ENCODE data around the gene DMKN. TPM values are rescaled to one million over a fixed set of nuclear protein-coding genes. Genes with fewer than 3 reads are reported as not detected.

The DMKN gene
- total and polyA plus RNA-seq, 2 of the 8 experiments (the other 6 are each of a cell fraction or from before 2014, with no cell fraction given), result 290 to 330 TPM

DNA sequence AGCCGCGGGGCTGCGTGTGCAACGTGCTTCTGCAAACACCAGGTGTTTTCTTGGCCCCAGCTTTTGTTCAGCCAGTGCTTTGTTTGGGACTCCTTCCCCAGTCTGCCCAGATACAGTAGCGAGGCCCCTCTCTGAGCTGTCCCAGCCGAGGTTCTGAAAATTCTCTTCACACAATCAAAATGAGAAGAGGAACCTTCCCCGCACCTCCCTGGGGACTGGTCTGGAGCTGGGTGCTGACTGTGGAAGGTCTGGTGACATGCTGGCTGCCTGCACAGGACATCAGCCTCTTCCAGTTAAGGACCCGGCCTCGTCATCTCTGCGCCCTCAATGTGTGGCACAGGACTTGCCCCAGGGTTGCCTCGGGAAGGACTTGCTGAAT, 45.8 kb upstream of the DMKN start:
- no peak overlapping the region for H3K4ac ChIP-seq (replicated peaks; ENCODE audit: insufficient read length, low read depth, low read length)
- no peak overlapping the region for H3K18ac ChIP-seq (ENCODE audit: extremely low read depth, low read length)
- no peak overlapping the region for H4K91ac ChIP-seq (replicated peaks; ENCODE audit: insufficient read length, low read length)
- no peak overlapping the region for H3K9ac ChIP-seq (replicated peaks in 1 of 4; ENCODE audit: extremely low read depth in 1 of 4, low read depth in 3 of 4, low read length in 3 of 4)
- H4K5ac ChIP-seq (ENCODE audit: insufficient read length, low read depth, low read length), result no peak overlapping the region
- no peak overlapping the region for H4K8ac ChIP-seq (ENCODE audit: extremely low read depth, insufficient read depth, low read length)
- H3K79me2 ChIP-seq (ENCODE audit: control insufficient read depth in 1 of 2, insufficient read depth in 2 of 2, low read length in 2 of 2), result no peaks in the 10 kb centered on the region
- no peak overlapping the region for H3K27ac ChIP-seq (ENCODE audit: low read depth, low read length)
- H3K79me1 ChIP-seq (ENCODE audit: low read depth, low read length), result no peaks in the 10 kb centered on the region
- ChIA-PET CTCF (ENCODE audit: partially characterized antibody) (interaction anchor here (1.2 to 7.7 kb wide), 6 partner anchors 10 to 279 kb away, joined by 3 to 90 read pairs (median 5); partner anchors contain the start of genes HAUS5 and PMIS2), POLR2A (ENCODE audit: partially characterized antibody) (interaction anchor here (1.0 to 1.4 kb wide), 2 partner anchors 17 to 62 kb away, joined by 3 read pairs; no protein-coding TSS in a partner anchor)
- no peak overlapping the region for H3K56ac ChIP-seq (replicated peaks; ENCODE audit: insufficient read length, low read depth, low read length)
- H3K27me3 ChIP-seq (replicated peaks in 1 of 4; ENCODE audit: control insufficient read depth in 3 of 4, extremely low read depth in 1 of 4, insufficient read depth in 3 of 4, low read length in 3 of 4), result peaks cover 0 to 16% (median 12%) of the 10 kb centered on the region in 4 experiments; a peak in 5 of 7 replicates
- no peak overlapping the region for H2AK5ac ChIP-seq (ENCODE audit: low read depth, low read length)
- no peaks in the 10 kb centered on the region; a peak in 1 of 4 replicates for H3K9me3 ChIP-seq (ENCODE audit: insufficient read depth in 2 of 2, low read depth in 1 of 2, low read length in 1 of 2)
- H2AFZ ChIP-seq (ENCODE audit: low read length), result no peak overlapping the region
- H3K36me3 ChIP-seq (ENCODE audit: control insufficient read depth in 2 of 4, insufficient read depth in 4 of 4, low read length in 3 of 4), result no peaks in the 10 kb centered on the region
- DNase-seq (ENCODE audit: low read depth in 1 of 2, low spot score in 2 of 2) (no peak), FAIRE-seq (no peak)
- no peak overlapping the region; a peak in 1 of 4 replicates for H3K4me2 ChIP-seq (ENCODE audit: insufficient read depth in 1 of 2, low read depth in 2 of 2, low read length in 2 of 2)
- H3K4me1 ChIP-seq (replicated peaks in 1 of 4; ENCODE audit: control insufficient read depth in 3 of 4, insufficient read depth in 4 of 4, low read length in 3 of 4), result peaks cover 0 to 6% (median 4%) of the 10 kb centered on the region in 4 experiments; a peak in 3 of 7 replicates
- H2BK5ac ChIP-seq (ENCODE audit: low read depth, low read length), result no peak overlapping the region
- no peak overlapping the region for H2BK20ac ChIP-seq (ENCODE audit: low read length)
- H2BK15ac ChIP-seq (ENCODE audit: low read length), result no peak overlapping the region
- H2BK120ac ChIP-seq (replicated peaks; ENCODE audit: low read depth, low read length), result no peak overlapping the region
- 89% methylated on average over 11 of the region's 11 CpGs; no CpG with 5 or more reads in 1 of the 2 experiments for WGBS, 2 experiments (ENCODE audit: extremely low coverage in 1 of 2, insufficient coverage in 1 of 2, insufficient read length in 1 of 2, insufficient replicate concordance in 2 of 2, low coverage in 1 of 2, low lambda C conversion rate in 2 of 2, missing lambda C conversion rate in 1 of 2)
- H2BK12ac ChIP-seq (ENCODE audit: low read depth, low read length), result no peak overlapping the region
- H4K20me1 ChIP-seq (replicated peaks in 1 of 2; ENCODE audit: control insufficient read depth in 1 of 2, insufficient read depth in 2 of 2, low read length in 2 of 2), result peaks cover 7 to 8% of the 10 kb centered on the region in 2 experiments
- no peak overlapping the region; a peak in 2 of 8 replicates for H3K4me3 ChIP-seq (ENCODE audit: extremely low read depth in 1 of 4, insufficient read depth in 2 of 4, low read depth in 3 of 4, low read length in 4 of 4)
- no peak overlapping the region for H3K23ac ChIP-seq (ENCODE audit: insufficient read length)
- no peak overlapping the region for H3K14ac ChIP-seq (ENCODE audit: insufficient read length)
- peaks cover 4% of the 10 kb centered on the region; the same call in 1 of the 2 replicates for H3K23me2 ChIP-seq (ENCODE audit: low read depth, low read length)
- no peak for TF ChIP-seq KDM4A (IDR thresholded peaks at IDR 0.05; ENCODE audit: low read depth, low read length, severe bottlenecking)
- TF ChIP-seq SP4 (IDR thresholded peaks at IDR 0.05; ENCODE audit: low read length), result no peak
- TF ChIP-seq ZNF274 (IDR thresholded peaks at IDR 0.05; ENCODE audit: borderline replicate concordance, extremely low read depth, low read length), result no peak
- no peak for TF ChIP-seq PHF8 (conservative IDR thresholded peaks at IDR 0.05; ENCODE audit: low read depth, low read length)
- TF ChIP-seq JUND (IDR thresholded peaks at IDR 0.05; ENCODE audit: low read length), result no peak
- TF ChIP-seq, protein P1, sequence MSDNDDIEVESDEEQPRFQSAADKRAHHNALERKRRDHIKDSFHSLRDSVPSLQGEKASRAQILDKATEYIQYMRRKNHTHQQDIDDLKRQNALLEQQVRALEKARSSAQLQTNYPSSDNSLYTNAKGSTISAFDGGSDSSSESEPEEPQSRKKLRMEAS (IDR thresholded peaks at IDR 0.05), result no peak
- no peak for TF ChIP-seq NANOG (IDR thresholded peaks at IDR 0.05; ENCODE audit: insufficient read depth, low read depth, low read length, poor library complexity, severe bottlenecking)
- TF ChIP-seq HDAC2 (IDR thresholded peaks at IDR 0.05; ENCODE audit: borderline replicate concordance in 1 of 2, low read depth in 2 of 2, low read length in 2 of 2), result no peak
- TF ChIP-seq USF2 (IDR thresholded peaks at IDR 0.05; ENCODE audit: low read length), result no peak
- no peak for TF ChIP-seq FOSL1 (IDR thresholded peaks at IDR 0.05; ENCODE audit: insufficient read depth, low read depth, low read length)
- no peak for TF ChIP-seq GABPA (IDR thresholded peaks at IDR 0.05; ENCODE audit: borderline replicate concordance, insufficient read depth, low read length)
- TF ChIP-seq TAF1 (IDR thresholded peaks at IDR 0.05; ENCODE audit: low read depth, low read length), result no peak

All from H1 (cell line).